Pons (tissue), 1 donor: ENCODE data around the gene METTL17.
"Not testable (repeated sequence)": the region's sequence is repeated elsewhere in the genome, so short reads cannot be mapped to it uniquely, and the experiment has no call there.

Source experiments
- DNase-seq: peaks from one replicate; pipeline ENCODE4 v3.0.0-alpha.2; 2016; ENCODE audit warnings: low spot score

Gene METTL17

DNA sequence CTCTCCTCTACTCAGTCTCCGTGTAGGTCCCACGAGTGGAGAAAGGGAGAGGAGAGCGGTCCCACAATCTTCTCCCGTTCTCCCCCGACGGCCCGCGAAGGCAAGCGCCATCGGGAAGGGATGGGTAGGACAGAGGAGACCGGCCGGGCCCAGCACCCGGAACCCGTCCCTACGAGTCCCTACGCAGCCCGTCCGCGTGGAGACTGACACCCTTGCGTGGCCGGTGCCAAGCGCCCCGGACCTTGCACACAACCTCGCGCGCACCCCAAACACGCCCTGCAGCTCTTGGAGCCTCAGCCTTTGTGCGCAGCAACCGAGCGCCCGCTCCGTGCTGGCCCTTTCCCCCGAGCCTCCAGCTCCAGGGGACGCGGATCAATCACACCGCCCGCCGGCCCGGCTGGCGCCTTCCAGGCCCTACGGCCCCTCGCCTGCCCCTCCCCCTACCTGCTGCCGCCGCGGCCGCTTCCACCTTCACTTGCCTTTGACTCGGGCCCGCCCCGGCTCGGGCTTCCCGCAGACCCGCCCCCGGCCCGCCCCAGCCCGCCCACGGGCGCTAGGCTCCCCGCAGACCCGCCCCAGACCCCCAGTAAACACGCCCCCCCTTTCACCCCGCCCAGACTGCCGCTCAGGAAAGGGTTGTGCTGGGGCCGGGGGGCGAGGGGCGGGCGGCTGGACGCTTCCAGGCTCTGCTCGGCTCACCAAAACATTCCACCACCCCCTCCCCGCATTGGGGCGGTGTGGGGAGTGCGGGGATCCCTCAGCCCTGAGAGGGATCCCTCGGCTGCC lies 35.0 kb downstream of the METTL17 start, which contains the start of gene NDRG2:
TSS of gene NDRG2 (minus strand) at position 477 of the 786 bp plus-strand sequence. CDS start 1,746 bp downstream, outside the sequence.
- DNase-seq: peak; percentile 64

- DNase-seq: peak; percentile 78
Measured at GRCh38 chr14:21025371-21026273, 35.8 kb downstream of the METTL17 start.

GRCh38 chr14:21026274-21026987 lies 36.7 kb downstream of the METTL17 start:
- DNase-seq: peak; percentile 97

DNA sequence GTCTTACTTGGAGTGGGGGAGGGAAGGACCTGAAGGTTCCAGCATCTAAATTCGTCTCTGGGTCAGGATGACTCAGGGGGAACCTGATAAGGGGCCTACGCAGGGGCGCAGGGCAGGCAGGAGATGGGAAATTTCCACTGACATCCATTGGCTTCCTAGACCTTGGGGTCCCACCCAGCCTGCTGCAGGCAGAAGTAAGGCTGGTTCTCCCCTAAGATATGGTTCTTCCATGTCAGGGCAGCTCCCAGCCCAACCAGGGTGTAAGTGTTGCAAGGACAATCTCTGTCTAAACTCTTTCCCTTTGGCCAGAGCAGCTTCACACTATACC lies 37.2 kb downstream of the METTL17 start:
- DNase-seq: no peak

GRCh38 chr14:21029917-21030316 lies 40.1 kb downstream of the METTL17 start, which contains the start of gene TPPP2:
TSS of gene TPPP2 (plus strand) at chr14:21030217. CDS start at chr14:21030582, 365 bp downstream.
- DNase-seq: no peak

DNA sequence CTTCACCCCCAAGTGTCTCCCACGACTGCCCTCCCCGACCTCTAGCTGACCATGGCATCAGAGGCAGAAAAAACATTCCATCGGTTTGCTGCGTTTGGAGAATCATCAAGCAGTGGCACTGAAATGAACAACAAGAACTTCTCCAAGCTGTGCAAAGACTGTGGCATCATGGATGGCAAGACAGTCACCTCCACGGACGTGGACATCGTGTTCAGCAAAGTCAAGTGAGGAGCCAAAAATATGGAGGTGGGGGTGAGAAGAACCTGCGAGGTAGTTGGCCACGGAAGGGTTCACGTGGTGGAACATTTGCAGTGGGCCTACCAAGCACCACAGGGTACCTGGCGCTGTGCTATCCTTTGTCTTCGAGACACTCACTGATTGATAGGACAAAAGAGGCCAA lies 40.8 kb downstream of the METTL17 start:
- DNase-seq: no peak

DNA sequence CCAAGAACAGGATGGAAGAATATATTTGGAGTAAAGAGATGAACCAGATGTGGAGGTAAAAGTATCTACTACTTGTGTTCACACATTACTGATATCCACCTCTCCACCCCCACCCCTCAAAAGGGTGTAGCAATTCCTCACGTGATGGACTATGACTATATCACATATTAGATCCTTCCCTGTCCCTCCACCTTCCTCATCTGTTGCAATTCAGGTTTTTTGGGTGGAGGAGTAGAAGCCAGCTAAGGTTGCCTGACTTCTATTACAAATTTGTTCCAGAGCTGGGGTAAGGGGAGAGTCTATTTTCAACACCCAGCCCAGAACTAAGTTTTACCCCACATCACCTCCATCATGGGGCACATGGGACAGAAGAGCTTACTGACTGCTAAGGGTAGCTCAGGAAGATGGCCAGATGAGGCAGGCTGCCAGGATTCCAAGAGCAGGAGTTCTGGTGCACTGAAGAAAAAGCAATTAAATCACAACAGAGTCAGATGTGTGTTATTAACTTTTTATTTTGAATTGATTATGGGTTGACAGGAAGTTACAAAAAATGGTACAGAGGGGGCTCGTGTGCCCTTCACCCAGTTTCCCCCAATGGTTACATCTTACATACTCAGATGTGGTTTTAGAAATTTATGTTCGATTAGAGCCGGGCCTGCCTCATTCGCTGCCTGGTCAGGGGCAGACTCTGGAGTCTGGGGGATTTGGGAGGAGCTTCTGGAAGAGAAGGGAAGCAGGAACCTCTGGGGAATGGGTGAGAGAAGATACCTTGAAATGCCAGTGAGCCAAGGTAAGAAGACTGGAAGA lies 42.7 kb downstream of the METTL17 start:
- no peak for DNase-seq

- DNase-seq: no peak
Measured at GRCh38 chr14:21033133-21033698, 43.4 kb downstream of the METTL17 start.

DNA sequence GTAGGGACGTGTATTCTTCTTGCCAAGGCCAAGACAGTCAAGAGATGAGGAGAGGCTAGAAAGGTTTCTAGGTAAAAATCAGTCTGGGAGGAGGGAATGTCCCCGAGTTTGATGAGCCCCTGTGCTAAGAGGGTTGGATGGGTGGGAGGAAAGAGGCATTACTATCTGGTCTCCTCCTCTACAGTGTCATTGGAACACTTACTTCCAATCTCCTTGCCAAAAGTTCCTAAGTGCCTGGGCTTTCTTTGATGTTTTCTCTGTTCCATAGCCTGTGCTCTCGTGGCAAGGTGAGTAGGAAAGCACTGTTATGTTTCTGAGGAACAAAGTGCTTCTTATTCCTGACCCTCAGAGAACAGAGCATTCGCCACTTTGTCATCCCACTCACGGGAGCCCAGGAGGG lies 44.9 kb downstream of the METTL17 start, which contains the start of gene RNASE13:
TSS of gene RNASE13 (minus strand) at position 101 of the 400 bp plus-strand sequence. CDS start 519 bp downstream, outside the sequence.
- no peak for DNase-seq

DNA sequence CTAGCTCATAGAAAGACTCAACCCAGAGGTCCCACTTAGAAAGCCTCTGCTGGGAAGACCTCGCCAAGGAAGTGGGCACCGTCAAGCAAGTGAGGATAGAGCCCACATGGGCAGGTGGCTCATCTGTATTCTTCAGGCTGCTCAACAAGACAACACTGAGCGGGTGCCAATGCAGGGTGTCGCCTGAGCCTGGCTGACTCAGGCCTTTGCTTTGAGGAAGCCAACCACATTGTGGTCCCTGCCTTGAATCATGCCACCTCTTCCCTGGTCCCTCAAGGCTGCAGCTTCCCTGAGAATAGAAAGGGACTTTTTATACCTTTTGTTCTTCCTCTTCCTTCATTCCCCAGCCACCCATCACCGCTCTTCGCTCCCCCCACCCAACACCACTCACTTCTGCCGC lies 47.0 kb downstream of the METTL17 start:
- no peak for DNase-seq

DNA sequence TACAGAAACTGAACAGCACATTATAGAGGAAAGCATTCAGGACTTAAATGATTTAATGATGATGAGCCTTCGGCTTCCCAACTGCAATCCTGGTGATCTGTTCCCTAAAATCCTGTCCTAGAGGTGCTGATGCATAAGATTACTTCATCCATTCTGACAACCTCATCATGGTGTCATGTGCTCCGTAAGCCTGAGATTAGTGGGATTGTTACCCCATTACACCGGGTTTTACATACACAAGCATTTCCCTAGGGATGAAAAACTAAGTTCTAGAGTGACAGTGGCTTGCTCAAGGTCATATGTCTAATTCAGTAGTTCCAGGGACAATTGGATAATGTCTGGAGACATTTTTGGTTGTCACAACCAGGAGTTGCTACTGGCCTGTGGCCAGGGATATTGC lies 47.4 kb downstream of the METTL17 start:
- DNase-seq: no peak

DNA sequence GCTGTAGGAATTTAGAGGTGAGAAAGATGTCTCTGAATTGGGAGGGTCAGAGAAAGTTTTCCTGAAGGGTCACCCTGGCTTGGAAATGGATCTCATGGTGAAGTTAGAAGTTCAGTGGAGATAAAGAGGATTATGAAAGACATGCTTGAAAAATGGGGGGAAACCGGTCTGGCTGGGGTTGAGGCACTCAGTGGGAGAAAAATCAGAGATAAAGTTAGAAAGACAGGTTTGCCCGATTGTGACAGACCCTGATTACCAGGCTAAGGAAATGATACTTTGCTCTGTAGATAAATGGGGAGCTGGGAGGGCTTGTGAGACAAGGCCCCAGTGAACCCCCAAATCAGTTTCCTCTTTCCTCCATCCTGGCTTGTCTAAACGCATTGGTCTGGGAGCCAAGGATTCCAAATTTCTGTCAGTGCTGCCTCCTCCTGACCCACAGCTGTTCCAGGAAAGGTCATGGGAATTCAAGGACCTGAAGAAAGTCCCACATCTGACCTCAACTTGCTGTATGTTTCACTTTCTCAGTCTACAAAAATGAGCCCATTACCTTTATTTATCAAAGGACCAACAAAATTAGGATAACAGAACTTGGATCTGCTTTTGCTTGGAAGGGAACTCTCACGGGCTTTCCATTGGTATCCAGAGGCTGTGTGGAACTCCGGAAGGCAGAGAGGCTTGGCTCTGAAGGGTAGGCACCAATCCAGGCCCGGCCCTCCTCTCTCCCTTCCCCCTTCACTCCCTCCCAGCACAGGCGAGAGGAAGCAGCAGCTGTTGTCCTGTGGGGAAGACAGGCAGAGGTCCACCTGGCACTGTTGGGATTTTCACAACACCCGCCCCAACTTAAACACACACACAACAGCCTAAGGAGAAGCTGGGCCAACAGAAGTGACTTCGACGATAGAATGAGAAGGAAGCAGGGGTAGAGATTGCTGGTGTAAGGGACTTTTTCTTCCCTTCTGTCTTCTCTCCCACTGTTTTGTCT lies 49.0 kb downstream of the METTL17 start:
- DNase-seq: peak; percentile 91

GRCh38 chr14:21039585-21040369 lies 50.0 kb downstream of the METTL17 start:
- peak; percentile 95 for DNase-seq

DNA sequence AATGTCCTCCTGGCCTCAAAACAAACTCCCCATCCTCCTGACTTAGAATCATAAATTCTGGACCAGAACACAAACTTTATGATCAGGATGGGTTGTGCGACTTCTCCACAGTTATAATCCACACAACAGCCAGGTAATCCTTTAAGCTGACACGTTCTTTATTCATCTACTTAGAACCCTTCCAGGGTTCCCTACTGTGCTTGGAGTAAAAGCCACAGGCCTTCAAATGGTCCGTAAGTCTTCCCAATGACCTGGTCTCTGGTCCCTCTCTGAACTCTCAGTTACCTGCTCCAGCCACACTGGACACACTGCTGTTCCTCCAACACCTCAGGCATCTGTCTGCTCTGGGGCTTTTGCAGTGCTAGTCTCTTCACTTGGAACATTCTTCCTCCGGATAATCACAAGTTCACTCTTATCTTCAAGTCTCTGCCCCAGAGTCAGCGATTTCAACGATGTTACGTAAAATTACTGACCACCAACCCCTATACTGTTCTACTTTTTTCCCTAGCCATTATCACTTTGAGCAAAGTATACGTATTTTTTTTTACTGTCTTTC lies 50.7 kb downstream of the METTL17 start:
- DNase-seq: no peak

DNA sequence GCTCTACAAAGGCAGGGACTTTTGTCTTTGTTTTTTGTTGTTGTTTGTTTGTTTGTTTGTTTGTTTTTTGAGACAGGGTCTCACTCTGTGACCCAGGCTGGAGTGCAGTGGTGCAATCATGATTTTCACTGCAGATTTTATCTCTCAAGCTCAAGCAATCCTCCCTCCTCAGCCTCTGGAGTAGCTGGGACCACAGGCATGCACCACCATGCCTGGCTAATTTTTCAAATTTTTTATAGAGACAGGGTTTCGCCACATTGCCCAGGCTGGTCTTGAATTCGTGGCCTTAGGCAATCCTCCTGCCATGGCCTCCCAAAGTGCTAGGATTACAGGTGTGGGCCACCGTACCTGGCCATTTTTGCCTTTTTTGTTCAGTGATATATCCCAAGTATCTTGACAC lies 51.2 kb downstream of the METTL17 start:
- not testable (repeated sequence) for DNase-seq

- no peak for DNase-seq
Measured at GRCh38 chr14:21041676-21042433, 52.1 kb downstream of the METTL17 start, which contains the start of gene RNASE7. TSS of gene RNASE7 (plus strand) at chr14:21042362. CDS start at chr14:21042993, 631 bp downstream.

DNA sequence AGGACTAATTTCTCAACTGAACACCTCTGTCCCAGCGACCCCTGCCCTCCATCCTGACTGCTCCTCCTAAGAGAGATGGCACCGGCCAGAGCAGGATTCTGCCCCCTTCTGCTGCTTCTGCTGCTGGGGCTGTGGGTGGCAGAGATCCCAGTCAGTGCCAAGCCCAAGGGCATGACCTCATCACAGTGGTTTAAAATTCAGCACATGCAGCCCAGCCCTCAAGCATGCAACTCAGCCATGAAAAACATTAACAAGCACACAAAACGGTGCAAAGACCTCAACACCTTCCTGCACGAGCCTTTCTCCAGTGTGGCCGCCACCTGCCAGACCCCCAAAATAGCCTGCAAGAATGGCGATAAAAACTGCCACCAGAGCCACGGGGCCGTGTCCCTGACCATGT lies 53.1 kb downstream of the METTL17 start:
- DNase-seq: peak; percentile 60
